Measurements from ENCODE around the gene SLC22A31.

The SLC22A31 gene

GRCh38 chr16:89216315-89217137 is 16.2 kb upstream of the SLC22A31 start:
- DNase-seq, result peak; percentile 74

- no peak for DNase-seq
Observed at GRCh38 chr16:89210904-89211515, 10.7 kb upstream of the SLC22A31 start.

GRCh38 chr16:89210165-89210903 is 10.0 kb upstream of the SLC22A31 start:
- DNase-seq, result no peak

GRCh38 chr16:89209522-89210044 is 9.2 kb upstream of the SLC22A31 start:
- no peak for DNase-seq

GRCh38 chr16:89207993-89208392 is 7.7 kb upstream of the SLC22A31 start:
- DNase-seq, result no peak

GRCh38 chr16:89202422-89203215 is 2.3 kb upstream of the SLC22A31 start:
- no peak for DNase-seq

GRCh38 chr16:89201439-89202377 is 1.4 kb upstream of the SLC22A31 start:
- no peak for DNase-seq

GRCh38 chr16:89200850-89201411 is 594 bp upstream of the SLC22A31 start:
- no peak for DNase-seq

- DNase-seq, result no peak
Observed at GRCh38 chr16:89199241-89200123, 855 bp downstream of the SLC22A31 start.

GRCh38 chr16:89198417-89199240 is 1.7 kb downstream of the SLC22A31 start:
- DNase-seq, result no peak

GRCh38 chr16:89197633-89198416 is 2.5 kb downstream of the SLC22A31 start:
- DNase-seq, result no peak

- no peak for DNase-seq
Observed at GRCh38 chr16:89197033-89197632, 3.2 kb downstream of the SLC22A31 start.

GRCh38 chr16:89195521-89196171 is 4.7 kb downstream of the SLC22A31 start:
- DNase-seq, result no peak

GRCh38 chr16:89194340-89195311 is 5.7 kb downstream of the SLC22A31 start:
- DNase-seq, result no peak

GRCh38 chr16:89193576-89194293 is 6.6 kb downstream of the SLC22A31 start:
- DNase-seq, result no peak
